Memory B cell (primary cell): Measurements from ENCODE around the gene GPR132.

ENCODE experiments used
- ATAC-seq: fragments of 150-1000 bp; cut with Tn5 transposase; 2 replicates; pipeline ENCODE4 v1.10.0; 2021; ENCODE audit warnings: low read depth, mild to moderate bottlenecking, moderate library complexity
- DNase-seq, 2 donors: peaks; one replicate each; pipeline ENCODE4 v3.0.0; 2022; ENCODE audit warnings: low spot score in 2 of 2
- H3K27ac Mint-ChIP-seq: one replicate; pipeline ENCODE4 v1.8.0; 2022; ENCODE audit warnings: mild to moderate bottlenecking, moderate library complexity, mixed read lengths
- H3K27me3 Mint-ChIP-seq: one replicate; pipeline ENCODE4 v1.8.0; 2022; ENCODE audit warnings: mixed read lengths
- H3K36me3 Mint-ChIP-seq: one replicate; pipeline ENCODE4 v1.8.0; 2022; ENCODE audit warnings: mild to moderate bottlenecking, mixed read lengths
- H3K4me1 Mint-ChIP-seq: one replicate; pipeline ENCODE4 v1.8.0; 2022; ENCODE audit warnings: mixed read lengths
- H3K4me3 Mint-ChIP-seq: one replicate; pipeline ENCODE4 v1.8.0; 2022; ENCODE audit warnings: mild to moderate bottlenecking, moderate library complexity, mixed read lengths
- H3K9me3 Mint-ChIP-seq: one replicate; pipeline ENCODE4 v1.8.0; 2022; ENCODE audit warnings: mixed read lengths

GPR132 gene

GRCh38 chr14:105056303-105056831, 8.9 kb downstream of the GPR132 start:
- Mint-ChIP-seq H3K36me3 (peaks cover 22% of the 10 kb centered on the region), H3K4me1 (peaks cover 15% of the 10 kb centered on the region), H3K9me3 (no peaks in the 10 kb centered on the region), H3K27ac (no peak overlapping the region), H3K27me3 (no peaks in the 10 kb centered on the region), H3K4me3 (no peak overlapping the region)
- DNase-seq (no peak), ATAC-seq (no peak)

GRCh38 chr14:105055736-105056302, 9.4 kb downstream of the GPR132 start:
- DNase-seq (no peak), ATAC-seq (no peak)
- H3K4me3 Mint-ChIP-seq: no peak overlapping the region
- no peak overlapping the region for H3K27ac Mint-ChIP-seq
- no peaks in the 10 kb centered on the region for H3K27me3 Mint-ChIP-seq
- H3K36me3 Mint-ChIP-seq: peaks cover 27% of the 10 kb centered on the region
- no peaks in the 10 kb centered on the region for H3K9me3 Mint-ChIP-seq
- H3K4me1 Mint-ChIP-seq: peaks cover 18% of the 10 kb centered on the region

GRCh38 chr14:105055334-105055733, 9.9 kb downstream of the GPR132 start:
- Mint-ChIP-seq H3K27me3 (no peaks in the 10 kb centered on the region), H3K36me3 (peaks cover 27% of the 10 kb centered on the region), H3K27ac (no peak overlapping the region), H3K9me3 (no peaks in the 10 kb centered on the region), H3K4me1 (peaks cover 15% of the 10 kb centered on the region), H3K4me3 (no peak overlapping the region)
- no peak for ATAC-seq
- no peak for DNase-seq

- H3K4me1 Mint-ChIP-seq: peaks cover 10% of the 10 kb centered on the region
- H3K4me3 Mint-ChIP-seq: no peak overlapping the region
- H3K27me3 Mint-ChIP-seq: no peaks in the 10 kb centered on the region
- H3K27ac Mint-ChIP-seq: no peak overlapping the region
- DNase-seq (no peak), ATAC-seq (no peak)
- peaks cover 25% of the 10 kb centered on the region for H3K36me3 Mint-ChIP-seq
- no peaks in the 10 kb centered on the region for H3K9me3 Mint-ChIP-seq
Observed at GRCh38 chr14:105053996-105054395, 11.2 kb downstream of the GPR132 start.

- ATAC-seq (no peak), DNase-seq (no peak)
- Mint-ChIP-seq H3K4me1 (peaks cover 8% of the 10 kb centered on the region), H3K36me3 (peaks cover 25% of the 10 kb centered on the region), H3K4me3 (no peak overlapping the region), H3K27me3 (no peaks in the 10 kb centered on the region), H3K27ac (no peak overlapping the region), H3K9me3 (no peaks in the 10 kb centered on the region)
Observed at GRCh38 chr14:105053421-105053820, 11.8 kb downstream of the GPR132 start.

- DNase-seq: no peak
- no peak for ATAC-seq
- Mint-ChIP-seq H3K4me3 (no peak overlapping the region), H3K27ac (no peak overlapping the region), H3K36me3 (peaks cover 24% of the 10 kb centered on the region), H3K4me1 (peaks cover 8% of the 10 kb centered on the region), H3K9me3 (no peaks in the 10 kb centered on the region), H3K27me3 (no peaks in the 10 kb centered on the region)
Observed at GRCh38 chr14:105052110-105052458, 13.1 kb downstream of the GPR132 start.

- Mint-ChIP-seq H3K27ac (no peak overlapping the region), H3K36me3 (peaks cover 23% of the 10 kb centered on the region)
- no peak for ATAC-seq
Observed at GRCh38 chr14:105051182-105052109, 13.8 kb downstream of the GPR132 start.

GRCh38 chr14:105050551-105050897, 14.7 kb downstream of the GPR132 start:
- no peak overlapping the region for H3K27ac Mint-ChIP-seq
- peaks cover 11% of the 10 kb centered on the region for H3K4me1 Mint-ChIP-seq
- H3K4me3 Mint-ChIP-seq: no peak overlapping the region
- DNase-seq (no peak), ATAC-seq (no peak)
- peaks cover 21% of the 10 kb centered on the region for H3K36me3 Mint-ChIP-seq
- no peaks in the 10 kb centered on the region for H3K27me3 Mint-ChIP-seq
- no peaks in the 10 kb centered on the region for H3K9me3 Mint-ChIP-seq

More at GRCh38 chr14:105051182-105052109, 13.8 kb downstream of the GPR132 start:
- no peaks in the 10 kb centered on the region for H3K9me3 Mint-ChIP-seq
- no peak overlapping the region for H3K4me3 Mint-ChIP-seq
- no peak for DNase-seq
- no peaks in the 10 kb centered on the region for H3K27me3 Mint-ChIP-seq
- H3K4me1 Mint-ChIP-seq: peaks cover 8% of the 10 kb centered on the region

GRCh38 chr14:105049753-105050550, 15.3 kb downstream of the GPR132 start:
- Mint-ChIP-seq H3K27ac (no peak overlapping the region), H3K36me3 (peaks cover 19% of the 10 kb centered on the region), H3K4me1 (peaks cover 9% of the 10 kb centered on the region), H3K27me3 (no peaks in the 10 kb centered on the region), H3K4me3 (no peak overlapping the region), H3K9me3 (no peaks in the 10 kb centered on the region)
- DNase-seq (no peak), ATAC-seq (no peak)

- H3K4me3 Mint-ChIP-seq: no peak overlapping the region
- peaks cover 13% of the 10 kb centered on the region for H3K36me3 Mint-ChIP-seq
- ATAC-seq: no peak
- H3K27ac Mint-ChIP-seq: peak overlapping the region; percentile 35
- DNase-seq: no peak
- H3K27me3 Mint-ChIP-seq: peaks cover 3% of the 10 kb centered on the region
- no peaks in the 10 kb centered on the region for H3K9me3 Mint-ChIP-seq
- peaks cover 11% of the 10 kb centered on the region for H3K4me1 Mint-ChIP-seq
Observed at GRCh38 chr14:105047283-105048016, 17.8 kb downstream of the GPR132 start.

- ATAC-seq (no peak), DNase-seq (no peak)
- peaks cover 3% of the 10 kb centered on the region for H3K27me3 Mint-ChIP-seq
- no peaks in the 10 kb centered on the region for H3K9me3 Mint-ChIP-seq
- H3K36me3 Mint-ChIP-seq: peaks cover 11% of the 10 kb centered on the region
- no peak overlapping the region for H3K4me3 Mint-ChIP-seq
- H3K4me1 Mint-ChIP-seq: peaks cover 11% of the 10 kb centered on the region
- peak overlapping the region; percentile 35 for H3K27ac Mint-ChIP-seq
Observed at GRCh38 chr14:105046891-105047282, 18.3 kb downstream of the GPR132 start.

GRCh38 chr14:105045710-105046326, 19.4 kb downstream of the GPR132 start:
- peaks cover 7% of the 10 kb centered on the region for H3K4me1 Mint-ChIP-seq
- H3K4me3 Mint-ChIP-seq: no peak overlapping the region
- H3K9me3 Mint-ChIP-seq: no peaks in the 10 kb centered on the region
- ATAC-seq (peak; percentile 94), DNase-seq (peak; percentile 96 to 98)
- no peak overlapping the region for H3K27ac Mint-ChIP-seq
- H3K27me3 Mint-ChIP-seq: peaks cover 3% of the 10 kb centered on the region
- peaks cover under 1% of the 10 kb centered on the region for H3K36me3 Mint-ChIP-seq

GRCh38 chr14:105043641-105044040, 21.6 kb downstream of the GPR132 start:
- Mint-ChIP-seq H3K9me3 (no peaks in the 10 kb centered on the region), H3K4me1 (peaks cover 7% of the 10 kb centered on the region), H3K4me3 (no peak overlapping the region), H3K27ac (no peak overlapping the region), H3K36me3 (no peaks in the 10 kb centered on the region), H3K27me3 (peaks cover 3% of the 10 kb centered on the region)
- DNase-seq: no peak
- no peak for ATAC-seq
